Measurements from ENCODE around the gene LAGE3.

Gene LAGE3

DNA sequence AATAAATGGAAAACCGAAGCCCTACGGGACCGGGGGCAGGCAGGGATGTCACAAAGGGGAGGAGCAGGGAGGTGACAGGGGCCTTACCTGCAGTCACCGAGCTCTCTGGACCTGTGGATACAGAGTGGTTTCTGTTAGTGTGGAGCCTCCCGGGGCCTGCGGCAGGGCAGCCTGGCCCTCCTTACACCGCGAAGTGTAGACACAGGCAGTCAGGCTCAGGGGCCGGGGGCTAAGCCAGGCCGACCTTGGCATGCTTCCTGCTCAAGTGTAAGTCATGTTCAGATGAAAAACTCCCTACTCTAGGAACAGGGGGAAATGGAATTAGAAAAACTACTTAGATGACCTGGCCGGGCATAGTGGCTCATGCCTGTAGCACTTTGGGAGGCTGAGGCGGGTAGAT lies 32.7 kb upstream of the LAGE3 start:
- POLR2A ChIA-PET: no interaction called here
- TF ChIP-seq, protein P1, sequence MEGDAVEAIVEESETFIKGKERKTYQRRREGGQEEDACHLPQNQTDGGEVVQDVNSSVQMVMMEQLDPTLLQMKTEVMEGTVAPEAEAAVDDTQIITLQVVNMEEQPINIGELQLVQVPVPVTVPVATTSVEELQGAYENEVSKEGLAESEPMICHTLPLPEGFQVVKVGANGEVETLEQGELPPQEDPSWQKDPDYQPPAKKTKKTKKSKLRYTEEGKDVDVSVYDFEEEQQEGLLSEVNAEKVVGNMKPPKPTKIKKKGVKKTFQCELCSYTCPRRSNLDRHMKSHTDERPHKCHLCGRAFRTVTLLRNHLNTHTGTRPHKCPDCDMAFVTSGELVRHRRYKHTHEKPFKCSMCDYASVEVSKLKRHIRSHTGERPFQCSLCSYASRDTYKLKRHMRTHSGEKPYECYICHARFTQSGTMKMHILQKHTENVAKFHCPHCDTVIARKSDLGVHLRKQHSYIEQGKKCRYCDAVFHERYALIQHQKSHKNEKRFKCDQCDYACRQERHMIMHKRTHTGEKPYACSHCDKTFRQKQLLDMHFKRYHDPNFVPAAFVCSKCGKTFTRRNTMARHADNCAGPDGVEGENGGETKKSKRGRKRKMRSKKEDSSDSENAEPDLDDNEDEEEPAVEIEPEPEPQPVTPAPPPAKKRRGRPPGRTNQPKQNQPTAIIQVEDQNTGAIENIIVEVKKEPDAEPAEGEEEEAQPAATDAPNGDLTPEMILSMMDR (IDR thresholded peaks at IDR 0.05; ENCODE audit: control extremely low read depth, extremely low read depth, low read depth, missing control alignments): no peak
- CTCF ChIA-PET: no interaction called here
- no peak for DNase-seq (ENCODE audit: extremely low spot score)

DNA sequence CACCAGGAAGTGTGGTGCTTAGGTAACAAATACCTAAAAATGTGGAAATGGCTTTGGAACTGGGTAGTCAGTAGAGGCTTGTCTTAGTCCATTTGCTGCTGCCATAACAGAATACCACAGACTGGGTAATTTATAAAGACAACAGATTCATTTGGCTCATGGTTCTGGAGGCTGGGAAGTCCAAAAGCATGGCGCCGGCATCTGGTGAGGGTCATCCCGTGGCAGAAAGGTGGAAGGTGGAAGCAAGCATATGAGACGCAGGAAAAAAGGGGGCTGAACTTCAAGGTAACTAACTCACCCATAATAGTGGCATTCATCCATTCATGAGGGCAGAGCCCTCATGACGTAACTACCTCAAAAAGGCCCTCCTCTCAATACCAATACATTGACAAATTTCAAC lies 30.4 kb upstream of the LAGE3 start:
- CTCF ChIA-PET: no interaction called here
- no peak for DNase-seq (ENCODE audit: extremely low spot score)
- POLR2A ChIA-PET: no interaction called here
- TF ChIP-seq, protein P1 (IDR thresholded peaks at IDR 0.05; ENCODE audit: control extremely low read depth, extremely low read depth, low read depth, missing control alignments): no peak

DNA sequence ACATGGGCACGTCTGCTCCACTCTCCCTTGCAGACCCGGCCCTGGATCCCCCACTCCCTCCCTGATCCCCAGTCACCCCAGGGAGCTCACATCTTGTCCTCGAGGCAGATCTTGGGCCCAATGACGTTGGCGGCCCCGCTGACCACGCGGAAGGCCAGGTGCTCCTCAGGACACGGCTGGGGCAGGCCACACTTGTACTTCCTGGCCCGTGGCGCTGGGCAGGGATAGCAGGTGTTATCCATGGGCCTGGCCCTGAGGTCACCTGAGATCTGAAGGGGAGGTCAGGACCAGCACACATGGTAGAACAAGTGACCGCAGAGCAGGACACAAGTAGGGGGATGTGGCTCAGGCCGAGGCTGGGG lies 29.3 kb upstream of the LAGE3 start:
- CTCF ChIA-PET: interaction anchor here (1.9 kb wide), 1 partner anchor 19 kb away, joined by 5 read pairs; no protein-coding TSS in a partner anchor

DNA sequence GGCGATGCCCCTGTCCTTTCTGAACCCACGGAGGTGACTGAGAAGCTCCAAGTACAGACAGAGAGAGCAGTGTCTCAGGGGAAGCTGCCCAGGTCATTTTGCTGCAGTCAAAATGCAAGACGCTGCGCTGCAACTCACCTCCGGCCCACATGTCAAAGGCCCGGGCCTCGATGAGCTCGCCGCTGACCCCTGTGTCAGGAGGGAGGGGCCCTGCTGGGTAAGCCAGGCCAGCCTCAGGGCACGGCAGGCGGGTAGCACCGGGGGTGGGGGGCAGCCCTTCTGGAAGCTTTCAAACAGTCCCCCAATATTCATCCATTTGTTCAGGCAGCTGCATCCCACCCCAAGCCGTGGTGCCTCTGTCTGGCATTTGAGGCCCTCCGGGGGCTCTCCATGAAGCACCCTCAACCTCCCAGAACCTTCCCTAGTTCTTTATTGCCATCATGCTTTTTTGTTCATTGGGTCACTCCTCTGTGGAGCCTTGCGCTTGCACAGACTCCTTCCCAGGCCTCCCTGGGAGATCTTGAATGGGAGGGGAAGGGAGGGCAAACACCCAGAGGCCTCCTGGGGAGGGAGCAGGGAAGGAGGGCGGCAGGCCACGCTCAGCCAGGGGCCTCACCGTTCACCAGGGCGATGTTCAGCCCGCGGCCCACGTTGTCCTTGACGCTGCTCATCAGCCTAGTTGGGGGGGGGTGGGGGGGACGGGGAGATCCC lies 28.7 kb upstream of the LAGE3 start:
- no peak for DNase-seq (ENCODE audit: extremely low spot score)
- TF ChIP-seq, protein P1 (IDR thresholded peaks at IDR 0.05; ENCODE audit: control extremely low read depth, extremely low read depth, low read depth, missing control alignments): no peak
- POLR2A ChIA-PET: interaction anchor here (0.9 kb wide), 1 partner anchor 17 kb away, joined by 3 read pairs; the partner anchor contains the start of gene SLC10A3
- CTCF ChIA-PET: interaction anchor here (1.9 kb wide), 1 partner anchor 19 kb away, joined by 5 read pairs; no protein-coding TSS in a partner anchor

More for the DNA sequence above, 29.3 kb upstream of the LAGE3 start:
- POLR2A ChIA-PET: no interaction called here
- no peak for DNase-seq (ENCODE audit: extremely low spot score)
- TF ChIP-seq, protein P1 (IDR thresholded peaks at IDR 0.05; ENCODE audit: control extremely low read depth, extremely low read depth, low read depth, missing control alignments): no peak

DNA sequence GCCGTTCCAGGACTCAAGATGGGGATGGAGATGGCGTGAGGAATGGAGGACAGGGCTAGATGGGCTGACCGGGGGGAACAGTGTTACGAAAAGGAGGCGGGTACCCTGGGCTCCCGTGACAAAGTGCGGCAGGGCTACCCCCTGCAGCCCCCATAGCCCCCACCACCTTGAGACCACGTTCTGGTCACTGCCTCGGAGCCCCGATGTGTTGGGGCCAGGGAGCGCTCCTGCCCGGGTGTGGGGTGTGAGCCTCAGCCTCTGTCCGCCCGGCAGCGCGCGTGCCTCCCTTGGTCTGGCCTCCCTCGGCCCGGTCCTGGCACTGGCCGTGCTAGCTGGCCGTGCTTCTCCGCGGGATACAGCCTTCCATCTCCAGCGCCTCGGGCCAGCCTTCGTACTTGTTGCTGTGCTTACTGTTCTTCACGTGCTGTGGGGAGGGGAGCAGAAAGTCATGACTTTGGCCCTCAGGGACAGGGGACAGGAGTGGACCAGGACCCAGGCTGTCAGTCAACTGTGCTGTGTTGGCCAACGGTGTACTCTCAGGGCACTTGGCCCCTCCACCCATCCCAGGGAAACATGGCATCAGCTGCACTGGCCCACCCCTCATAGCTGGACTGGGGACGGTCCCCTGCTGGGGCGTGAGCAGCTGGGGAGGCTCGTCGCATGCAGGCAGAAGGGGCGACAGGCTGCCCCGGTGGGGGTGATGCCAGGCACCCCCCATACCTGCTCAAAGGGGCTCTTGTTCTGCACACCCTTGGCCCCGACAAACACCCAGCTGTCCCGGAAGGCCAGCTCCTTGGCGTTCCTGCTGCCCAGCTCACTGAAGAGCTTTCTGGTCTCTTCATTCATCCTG lies 27.6 kb upstream of the LAGE3 start:
- no peak for DNase-seq (ENCODE audit: extremely low spot score)
- TF ChIP-seq, protein P1 (IDR thresholded peaks at IDR 0.05; ENCODE audit: control extremely low read depth, extremely low read depth, low read depth, missing control alignments): no peak
- CTCF ChIA-PET: interaction anchor here (1.9 kb wide), 1 partner anchor 20 kb away, joined by 5 read pairs; no protein-coding TSS in a partner anchor
- POLR2A ChIA-PET: interaction anchor here (0.9 kb wide), 1 partner anchor 16 kb away, joined by 3 read pairs; the partner anchor contains the start of gene SLC10A3

DNA sequence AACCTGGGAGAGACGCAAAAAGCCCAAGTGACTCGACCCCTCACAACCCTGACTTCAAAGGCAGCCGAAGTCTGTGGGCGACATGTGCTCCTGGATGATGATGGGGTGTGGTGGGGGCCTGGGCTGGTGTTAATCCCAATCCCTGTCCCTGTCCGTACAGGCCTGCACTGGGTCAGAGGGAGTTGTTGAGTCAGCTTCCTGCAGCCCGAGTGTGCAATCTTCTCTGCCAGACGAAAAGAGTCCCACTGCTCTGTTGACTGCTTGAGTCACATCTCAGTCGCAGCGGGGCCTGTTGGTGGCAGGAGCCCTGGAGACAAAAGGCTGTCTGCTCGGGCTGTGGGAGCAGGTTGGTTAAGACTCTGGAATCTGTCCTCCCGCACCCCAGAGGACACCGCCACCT lies 26.7 kb upstream of the LAGE3 start:
- TF ChIP-seq, protein P1 (IDR thresholded peaks at IDR 0.05; ENCODE audit: control extremely low read depth, extremely low read depth, low read depth, missing control alignments): no peak
- CTCF ChIA-PET: no interaction called here
- DNase-seq (ENCODE audit: extremely low spot score): no peak
- POLR2A ChIA-PET: no interaction called here
